A673 (cell line): ENCODE data around the gene AFF2. TPM values are rescaled to one million over a fixed set of nuclear protein-coding genes. Genes with fewer than 3 reads are reported as not detected.

Experiments
- BruUV-seq: library from RNA; stranded (reverse); fragments of 400-500 nt; replicated peaks from 2 replicates; lab custom pipeline; 2021; lab: Mats Ljungman, UMichigan
- CTCF ChIA-PET: fragments of 300-600 bp; sonication (Branson Sonifier 250); formaldehyde crosslinking; loops from one replicate; lab custom pipeline; 2022; ENCODE audit warnings: antibody characterized with exemption; lab: Charles Lee
- POLR2A ChIA-PET: fragments of 300-600 bp; sonication (Branson Sonifier 250); formaldehyde crosslinking; loops from one replicate; lab custom pipeline; 2022; ENCODE audit warnings: antibody characterized with exemption; ENCODE audit not compliant: low non-redundant PET; lab: Charles Lee
- DNase-seq: peaks from one replicate; pipeline ENCODE4 v3.0.0-alpha.2; 2015; ENCODE audit warnings: low spot score
- H3K27ac ChIP-seq: fragments of 200-600 bp; sonication (generic); 2 replicates; pipeline ENCODE4 v1.5.1; 2016; ENCODE audit warnings: mixed run types, low read depth, mild to moderate bottlenecking, mixed read lengths, antibody characterized with exemption, low read length; ENCODE audit not compliant: poor library complexity, severe bottlenecking
- H3K27me3 ChIP-seq: fragments of 200-600 bp; sonication (generic); replicated peaks from 2 replicates; pipeline ENCODE4 v1.6.1; 2017; ENCODE audit warnings: mixed run types, low read depth, mild to moderate bottlenecking, mixed read lengths, antibody characterized with exemption, low read length; ENCODE audit not compliant: insufficient read depth, poor library complexity
- H3K36me3 ChIP-seq: fragments of 200-600 bp; sonication (generic); 2 replicates; pipeline ENCODE4 v1.6.1; 2016; ENCODE audit warnings: mixed run types, mild to moderate bottlenecking, mixed read lengths, antibody characterized with exemption, low read length; ENCODE audit not compliant: insufficient read depth, poor library complexity, severe bottlenecking
- H3K4me1 ChIP-seq: fragments of 200-600 bp; sonication (generic); 2 replicates; pipeline ENCODE4 v1.6.1; 2017; ENCODE audit warnings: mixed run types, mild to moderate bottlenecking, mixed read lengths, antibody characterized with exemption, low read length; ENCODE audit not compliant: insufficient read depth, poor library complexity, severe bottlenecking
- H3K4me3 ChIP-seq: fragments of 200-600 bp; sonication (generic); 2 replicates; pipeline ENCODE4 v1.5.1; 2016; ENCODE audit warnings: low read depth, mixed run types, mild to moderate bottlenecking, mixed read lengths, low read length; ENCODE audit not compliant: poor library complexity, severe bottlenecking
- H3K9me3 ChIP-seq: fragments of 200-600 bp; sonication (generic); 2 replicates; pipeline ENCODE4 v1.6.1; 2016; ENCODE audit warnings: mixed run types, low read depth, mild to moderate bottlenecking, mixed read lengths, antibody characterized with exemption, low read length; ENCODE audit not compliant: poor library complexity, severe bottlenecking
- EZH2 ChIP-seq: fragments of 200-600 bp; sonication (generic); IDR thresholded peaks from 2 replicates; pipeline ENCODE4 v1.6.1; 2017; ENCODE audit warnings: borderline replicate concordance, low read depth, mild to moderate bottlenecking, mixed read lengths, antibody characterized with exemption, low read length; ENCODE audit not compliant: poor library complexity, severe bottlenecking
- intact Hi-C: fragments of 100-400 bp; cut with micrococcal nuclease; formaldehyde crosslinking; loops from one replicate; pipeline ENCODE4 v1.10.0; 2022; ENCODE audit not compliant: unreplicated experiment
- total RNA-seq: library from RNA; stranded (reverse); gene quantifications from 2 replicates; pipeline ENCODE4 v1.2.3, GENCODE V29; 2021
- TF ChIP-seq, protein P1 (sequence below): fragments of 300-800, 200-600 bp; sonication (generic); conservative IDR thresholded peaks from 2 replicates; pipeline ENCODE4 v1.5.1; 2017; ENCODE audit warnings: low read depth, mild to moderate bottlenecking, antibody characterized with exemption, low read length, moderate library complexity, mixed read lengths

The AFF2 gene
- total RNA-seq, 1 experiment from 2014 or later = not detected

- no peak overlapping the region for H3K4me3 ChIP-seq
- H3K36me3 ChIP-seq = no peaks in the 10 kb centered on the region
- H3K27me3 ChIP-seq = no peaks in the 10 kb centered on the region
- H3K9me3 ChIP-seq = no peaks in the 10 kb centered on the region
- TF ChIP-seq, protein P1, sequence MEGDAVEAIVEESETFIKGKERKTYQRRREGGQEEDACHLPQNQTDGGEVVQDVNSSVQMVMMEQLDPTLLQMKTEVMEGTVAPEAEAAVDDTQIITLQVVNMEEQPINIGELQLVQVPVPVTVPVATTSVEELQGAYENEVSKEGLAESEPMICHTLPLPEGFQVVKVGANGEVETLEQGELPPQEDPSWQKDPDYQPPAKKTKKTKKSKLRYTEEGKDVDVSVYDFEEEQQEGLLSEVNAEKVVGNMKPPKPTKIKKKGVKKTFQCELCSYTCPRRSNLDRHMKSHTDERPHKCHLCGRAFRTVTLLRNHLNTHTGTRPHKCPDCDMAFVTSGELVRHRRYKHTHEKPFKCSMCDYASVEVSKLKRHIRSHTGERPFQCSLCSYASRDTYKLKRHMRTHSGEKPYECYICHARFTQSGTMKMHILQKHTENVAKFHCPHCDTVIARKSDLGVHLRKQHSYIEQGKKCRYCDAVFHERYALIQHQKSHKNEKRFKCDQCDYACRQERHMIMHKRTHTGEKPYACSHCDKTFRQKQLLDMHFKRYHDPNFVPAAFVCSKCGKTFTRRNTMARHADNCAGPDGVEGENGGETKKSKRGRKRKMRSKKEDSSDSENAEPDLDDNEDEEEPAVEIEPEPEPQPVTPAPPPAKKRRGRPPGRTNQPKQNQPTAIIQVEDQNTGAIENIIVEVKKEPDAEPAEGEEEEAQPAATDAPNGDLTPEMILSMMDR = no peak
- no peak for TF ChIP-seq EZH2
- DNase-seq = no peak
- CTCF ChIA-PET = no interaction called here
- no TSS peak for BruUV-seq
- H3K4me1 ChIP-seq = no peaks in the 10 kb centered on the region
- no peak overlapping the region for H3K27ac ChIP-seq
- POLR2A ChIA-PET = interaction anchor here (0.6 kb wide), 1 partner anchor 1234 kb away, joined by 6 read pairs; no protein-coding TSS in a partner anchor
- intact Hi-C loops = no loop called here
These were observed 148.9 kb downstream of the AFF2 start for GRCh38 chrX:148649145-148649795.

DNA sequence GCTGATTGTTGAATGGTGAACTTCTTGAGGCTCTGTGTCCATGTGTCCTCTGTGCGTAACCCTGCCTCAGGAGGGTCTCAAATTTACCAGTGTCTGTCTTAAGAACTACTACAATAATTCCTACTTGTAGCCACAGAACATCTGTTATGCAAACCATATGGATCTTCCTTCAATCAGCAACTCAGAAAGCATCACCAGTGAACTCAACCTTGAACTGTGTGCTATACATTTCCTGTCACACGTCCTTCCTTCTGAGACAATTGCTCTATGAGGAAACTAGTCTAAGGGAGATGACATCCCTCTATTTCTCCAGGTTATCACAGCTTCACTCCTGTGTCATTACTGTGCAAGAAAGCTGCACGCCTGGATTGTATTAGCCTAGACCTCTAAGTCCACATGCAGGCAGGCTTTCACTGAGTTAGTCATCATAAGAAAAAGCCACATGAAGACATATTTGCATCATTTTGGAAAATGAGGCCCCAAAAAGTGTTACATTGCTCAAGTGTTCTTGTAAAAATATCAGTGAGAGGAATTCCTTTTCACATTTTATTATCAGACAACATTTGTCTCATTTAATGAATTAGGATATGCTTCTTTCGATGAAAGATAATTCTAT, 157.8 kb downstream of the AFF2 start:
- no peak for DNase-seq
- H3K4me1 ChIP-seq = no peaks in the 10 kb centered on the region

GRCh38 chrX:148659481-148659880, 159.1 kb downstream of the AFF2 start:
- no peak overlapping the region for H3K27ac ChIP-seq
- DNase-seq = no peak
- no peaks in the 10 kb centered on the region for H3K36me3 ChIP-seq
- no peaks in the 10 kb centered on the region for H3K4me1 ChIP-seq
- peaks cover 8% of the 10 kb centered on the region for H3K9me3 ChIP-seq
- H3K4me3 ChIP-seq = no peak overlapping the region
- BruUV-seq = no TSS peak
- CTCF ChIA-PET = no interaction called here
- intact Hi-C loops = no loop called here
- H3K27me3 ChIP-seq = no peaks in the 10 kb centered on the region
- TF ChIP-seq EZH2 = no peak
- TF ChIP-seq, protein P1 = no peak
- POLR2A ChIA-PET = no interaction called here

More for the DNA sequence above, 157.8 kb downstream of the AFF2 start:
- BruUV-seq = no TSS peak
- no peak for TF ChIP-seq EZH2
- TF ChIP-seq, protein P1 = no peak
- ChIA-PET POLR2A (no interaction called here), CTCF (no interaction called here)
- Histone ChIP-seq H3K4me3 (no peak overlapping the region), H3K27ac (no peak overlapping the region), H3K9me3 (peaks cover 5% of the 10 kb centered on the region), H3K27me3 (no peaks in the 10 kb centered on the region), H3K36me3 (no peaks in the 10 kb centered on the region)
- intact Hi-C loops = no loop called here
